DMS 273 (cell line): ENCODE data around the gene CHRM2.

Experiments
- DNase-seq: peaks from one replicate; lab custom pipeline; 2025; ENCODE audit not compliant: unreplicated experiment; lab: John Stamatoyannopoulos, UW

CHRM2 gene

DNA sequence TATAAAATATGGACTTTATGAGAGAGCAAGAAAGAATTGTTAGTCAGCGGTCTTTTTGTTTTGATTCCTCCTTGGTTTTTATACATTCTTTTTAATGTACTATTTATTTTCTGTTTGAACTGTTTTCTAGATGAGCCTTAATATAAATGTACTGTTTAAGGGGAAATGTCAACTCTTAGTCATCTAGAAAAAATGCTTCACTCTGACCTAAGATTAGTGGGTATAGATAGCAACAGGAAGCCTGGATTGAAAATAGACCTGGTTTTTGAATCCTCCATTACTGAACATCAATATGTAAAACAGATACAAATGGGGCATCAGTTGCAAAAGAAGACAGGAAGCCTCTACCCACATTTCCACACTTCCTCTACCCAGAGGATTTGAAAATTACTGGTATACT is 87.8 kb downstream of the CHRM2 start:
- no peak for DNase-seq

DNA sequence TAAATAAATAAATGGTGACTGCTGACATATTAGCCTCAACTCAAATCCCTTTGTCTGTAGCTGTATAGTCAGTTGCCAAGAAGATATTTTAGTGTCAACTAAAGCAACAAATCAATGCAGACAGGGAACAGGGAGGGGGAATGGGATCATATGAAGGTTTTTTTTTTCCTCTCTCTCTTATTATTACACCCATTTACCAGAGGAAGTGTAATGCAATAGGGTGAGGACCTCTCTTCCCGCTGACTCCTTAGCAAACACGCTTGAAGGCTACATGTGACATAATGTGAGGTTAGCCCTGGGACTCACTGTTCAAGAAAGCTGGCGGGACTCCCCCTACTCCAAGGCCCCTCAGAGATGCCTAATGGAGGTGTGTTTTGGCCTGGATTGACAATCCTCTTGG is 88.2 kb downstream of the CHRM2 start:
- DNase-seq = no peak

DNA sequence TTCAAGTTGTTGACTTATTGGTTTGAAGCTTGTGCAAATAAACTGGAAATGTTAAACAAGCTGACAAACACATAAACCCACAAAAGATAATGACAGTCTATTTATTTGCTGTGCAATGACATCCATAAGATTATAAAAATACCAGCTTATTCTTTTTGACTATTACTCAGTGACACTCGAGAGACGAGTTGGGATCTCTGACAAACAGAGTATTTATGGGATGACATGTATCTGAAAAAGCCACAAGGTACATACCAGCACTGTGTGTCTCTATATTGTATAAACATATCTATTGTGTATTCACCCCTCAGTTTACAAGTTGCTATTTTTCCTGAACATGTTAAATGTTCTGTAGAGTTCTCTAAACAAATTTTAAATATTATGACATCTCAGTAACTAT is 88.9 kb downstream of the CHRM2 start:
- DNase-seq = no peak

DNA sequence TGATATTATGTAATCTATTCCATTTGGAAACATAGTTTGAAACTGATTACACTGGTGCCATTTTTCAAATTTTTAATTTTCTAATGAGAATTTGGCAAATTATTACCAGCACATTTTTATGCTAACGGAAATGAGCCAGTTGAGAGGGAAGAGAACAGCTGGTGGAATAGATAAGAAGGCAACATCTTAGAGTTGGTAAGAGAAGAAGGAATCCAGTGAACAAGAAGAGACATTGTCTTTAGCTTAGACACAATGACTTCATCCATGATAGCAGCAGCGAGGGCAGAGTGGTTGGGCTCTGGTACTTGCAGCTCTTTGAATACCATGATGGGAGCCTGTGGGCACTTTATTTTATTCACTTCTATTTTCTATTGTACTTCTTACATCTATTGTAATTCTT is 89.6 kb downstream of the CHRM2 start:
- DNase-seq = no peak

DNA sequence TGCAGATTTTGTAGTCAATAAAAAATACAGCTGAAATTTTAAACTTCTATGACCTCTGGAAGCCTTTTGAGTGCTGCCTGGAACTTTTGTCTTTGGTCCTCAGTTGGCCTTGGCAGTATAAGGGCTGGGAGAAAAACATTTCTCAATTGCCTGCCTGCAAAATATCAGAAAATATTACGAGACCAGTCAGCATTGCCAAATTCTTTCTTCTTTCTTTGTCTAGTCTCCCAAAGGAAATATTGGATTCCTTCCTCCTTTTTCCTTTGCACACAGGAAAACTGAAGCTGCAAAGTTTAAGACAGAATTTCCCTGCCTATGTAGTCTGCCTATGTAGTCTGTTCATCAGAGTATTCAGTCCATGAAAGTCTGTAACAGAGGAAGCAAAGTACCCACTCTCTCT is 95.9 kb downstream of the CHRM2 start:
- no peak for DNase-seq

DNA sequence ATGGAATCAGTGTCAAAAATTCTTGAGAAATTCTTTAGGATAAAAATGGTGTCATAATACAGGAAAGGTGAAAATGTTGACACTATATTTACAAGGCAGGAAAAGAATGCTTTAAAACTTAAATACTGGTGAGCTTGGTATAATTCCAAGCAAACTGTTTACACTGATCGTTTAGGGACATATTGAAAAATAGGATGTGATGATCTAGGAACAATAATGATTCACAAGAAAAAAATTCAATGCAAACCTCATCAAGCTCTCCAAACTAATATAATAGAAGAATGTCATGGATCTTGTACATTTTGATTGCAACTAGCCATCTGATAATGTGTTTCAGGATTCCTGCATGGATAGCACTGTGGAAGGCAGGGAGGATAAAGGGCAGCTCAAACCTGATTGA is 98.4 kb downstream of the CHRM2 start:
- DNase-seq = no peak

DNA sequence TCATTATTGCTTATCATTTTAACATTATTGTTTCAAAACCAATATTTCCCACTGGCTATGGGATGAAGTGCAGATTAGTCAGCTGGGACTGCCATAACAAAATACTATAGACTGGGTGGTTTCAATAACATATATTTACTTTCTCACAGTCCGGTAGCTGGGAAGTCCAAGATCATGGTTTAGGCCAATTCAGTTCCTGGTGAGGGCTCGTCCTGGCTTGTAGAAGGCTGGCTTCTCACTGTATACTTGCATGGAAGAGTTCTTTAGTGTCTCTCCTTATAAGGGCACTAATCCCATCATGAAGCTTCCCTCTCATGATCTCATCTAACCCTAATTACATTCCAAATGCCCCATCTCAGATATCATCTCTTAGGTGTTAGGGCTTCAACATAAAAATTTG is 101.3 kb downstream of the CHRM2 start:
- DNase-seq = no peak

DNA sequence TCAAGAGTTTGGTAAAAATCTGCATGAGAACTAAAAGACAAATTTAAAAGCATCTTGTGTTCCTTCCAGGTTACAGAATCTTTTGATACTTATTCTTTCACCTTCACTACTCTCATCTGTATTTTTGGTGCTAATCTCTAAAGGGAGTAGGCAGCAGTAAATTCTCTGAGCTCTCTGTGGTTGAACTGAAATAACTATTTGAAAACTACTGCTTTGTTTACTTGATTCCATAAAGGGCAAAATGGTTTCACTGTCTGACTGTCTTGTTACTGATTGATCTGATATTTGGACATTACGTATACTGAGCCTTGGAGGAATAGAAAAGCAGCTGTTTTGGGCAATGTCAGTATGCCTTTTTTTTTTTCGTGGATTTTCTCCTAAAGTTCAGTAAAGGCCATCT is 103.3 kb downstream of the CHRM2 start:
- DNase-seq = no peak

DNA sequence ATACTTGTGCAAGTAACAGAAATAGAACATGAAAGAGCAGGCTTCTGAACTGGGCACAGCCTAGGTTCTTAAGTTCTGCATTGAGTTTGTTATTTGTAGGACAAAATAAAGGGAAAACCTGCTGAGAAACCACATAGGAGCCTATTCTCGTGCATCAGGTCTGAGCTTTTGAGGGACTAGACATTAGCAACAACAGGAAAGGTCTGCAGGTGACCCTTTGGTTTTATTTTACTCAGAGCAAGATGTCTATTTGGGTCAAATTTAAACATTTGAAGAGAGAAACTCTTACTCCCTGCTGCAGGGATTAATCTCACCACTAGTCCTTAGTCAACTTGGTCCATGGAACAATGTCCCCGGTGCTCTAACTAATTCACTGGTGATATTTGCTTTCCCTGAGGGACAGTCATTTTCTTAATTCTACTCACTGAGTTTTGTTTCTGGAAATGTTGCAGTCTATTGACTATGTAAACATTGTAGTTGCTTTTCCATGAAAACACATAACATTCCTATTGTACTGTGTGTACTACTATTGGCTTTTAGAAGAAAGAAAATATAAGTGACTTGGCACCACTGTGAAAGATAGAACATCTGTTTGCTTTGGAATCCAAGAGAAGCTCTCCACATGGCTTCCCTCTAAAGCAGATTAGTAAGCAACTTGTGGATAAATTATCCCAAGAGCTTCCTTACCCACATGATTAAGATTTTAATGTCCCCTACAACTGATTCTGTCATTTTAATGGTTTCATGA is 108.2 kb downstream of the CHRM2 start:
- no peak for DNase-seq

DNA sequence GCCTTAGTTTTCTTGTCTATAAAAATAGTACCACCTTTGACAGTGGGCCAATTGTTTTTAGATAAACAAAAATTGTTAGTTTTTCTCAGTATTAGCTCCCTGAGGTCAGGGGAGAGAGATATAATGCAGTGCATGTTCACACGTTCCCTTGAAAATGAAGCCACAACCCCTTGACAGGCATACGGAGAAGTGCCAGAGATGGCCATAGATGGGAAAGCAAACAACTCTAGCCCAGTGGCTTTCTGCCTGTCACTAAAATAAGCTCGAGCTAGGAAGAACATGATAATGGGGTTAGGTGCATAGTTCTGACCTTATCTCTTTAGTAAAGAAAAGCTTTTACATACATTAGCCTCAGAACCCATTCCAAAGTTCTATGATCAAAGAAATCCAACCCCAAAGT is 124.9 kb downstream of the CHRM2 start:
- no peak for DNase-seq

DNA sequence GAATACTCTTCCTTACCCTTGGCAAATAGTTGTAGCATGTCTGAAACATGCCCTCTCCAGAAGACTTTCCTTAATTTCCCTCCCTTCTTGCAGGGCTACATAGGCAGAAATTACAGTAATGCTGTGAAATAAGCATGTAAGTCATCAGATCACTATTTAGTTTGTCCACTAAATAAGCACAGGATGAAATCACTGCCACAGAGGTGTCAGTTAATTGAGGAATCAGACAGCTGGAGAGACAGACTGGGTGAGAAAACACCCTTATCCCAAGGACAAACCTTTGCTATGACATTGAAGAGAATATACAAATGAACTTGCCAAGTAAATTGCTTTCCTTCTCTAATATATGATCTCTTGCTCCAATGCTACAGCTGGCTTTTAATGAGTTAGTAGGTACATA is 129.3 kb downstream of the CHRM2 start:
- no peak for DNase-seq

DNA sequence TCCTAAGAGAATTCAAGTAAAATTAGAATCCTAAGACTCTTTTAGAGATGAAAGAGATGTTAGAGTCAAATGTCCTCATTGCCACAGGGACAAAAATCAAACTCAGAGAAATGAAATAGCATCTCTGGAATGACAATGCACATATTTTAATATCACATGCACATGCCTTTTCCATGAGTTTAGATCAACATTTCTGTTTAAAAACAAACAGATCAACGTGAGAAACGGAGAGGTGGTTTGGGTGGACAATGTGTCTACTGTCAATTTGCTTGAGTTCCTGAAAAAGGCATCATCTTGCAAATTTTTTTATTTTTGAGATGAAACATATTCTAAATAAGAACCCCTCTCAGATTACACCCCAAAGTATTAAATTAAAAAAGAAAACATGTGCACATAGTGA is 130.0 kb downstream of the CHRM2 start:
- no peak for DNase-seq

DNA sequence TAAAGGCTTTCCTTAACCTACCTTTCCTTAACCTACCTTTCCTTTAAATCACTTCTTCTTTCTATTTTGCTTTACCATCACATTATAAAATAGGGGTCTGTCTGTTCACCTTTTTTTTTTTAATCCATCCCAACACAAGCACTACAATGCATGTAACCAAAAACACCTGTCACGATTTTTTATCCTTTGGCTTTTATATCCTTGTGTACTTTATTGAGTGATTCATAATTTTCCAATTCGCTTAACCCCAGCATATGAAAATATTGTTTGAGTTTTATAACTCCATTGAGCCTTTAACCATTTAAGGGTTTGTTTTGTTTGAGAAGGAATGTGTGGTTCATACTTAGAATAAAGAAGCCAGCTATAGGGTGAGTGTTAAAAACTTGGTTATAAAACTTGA is 132.2 kb downstream of the CHRM2 start:
- no peak for DNase-seq

DNA sequence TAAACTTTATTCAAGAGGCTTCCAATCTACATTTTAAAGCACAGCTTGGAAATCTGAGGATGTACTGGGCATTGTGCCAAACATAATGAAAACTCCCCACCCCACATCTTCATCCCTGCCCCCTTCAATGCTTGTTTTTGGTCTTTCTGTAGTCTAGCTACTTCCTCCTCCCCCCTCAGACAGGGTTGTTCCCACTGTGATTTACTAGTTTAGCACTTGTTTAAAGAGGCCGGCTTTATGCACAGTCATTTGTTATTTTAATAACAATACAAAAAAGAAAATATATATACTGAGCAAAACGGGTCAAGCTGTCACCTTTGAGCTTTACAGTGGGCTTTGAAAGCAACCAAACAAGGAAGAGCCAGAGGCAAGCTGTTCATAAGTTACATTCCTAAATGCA is 132.6 kb downstream of the CHRM2 start:
- DNase-seq = no peak

DNA sequence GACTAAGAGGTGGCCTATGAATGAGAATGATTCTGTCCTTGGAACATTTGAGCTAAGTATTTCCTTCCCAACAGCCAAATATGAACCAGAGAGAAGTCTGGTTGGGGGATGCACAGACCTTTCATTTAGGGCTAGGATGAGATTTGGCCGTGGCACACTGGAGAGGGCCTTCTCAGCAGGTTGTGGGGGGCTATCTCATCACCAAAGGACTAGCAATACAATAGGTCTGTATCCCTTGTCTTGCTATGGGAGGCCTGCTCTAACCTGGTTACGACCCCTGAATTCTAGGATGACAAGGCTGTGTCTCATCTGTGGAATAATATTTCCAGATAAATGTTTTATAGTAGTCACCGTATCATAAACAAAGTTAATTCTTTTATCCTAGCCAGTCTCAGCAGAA is 133.0 kb downstream of the CHRM2 start:
- DNase-seq = no peak

DNA sequence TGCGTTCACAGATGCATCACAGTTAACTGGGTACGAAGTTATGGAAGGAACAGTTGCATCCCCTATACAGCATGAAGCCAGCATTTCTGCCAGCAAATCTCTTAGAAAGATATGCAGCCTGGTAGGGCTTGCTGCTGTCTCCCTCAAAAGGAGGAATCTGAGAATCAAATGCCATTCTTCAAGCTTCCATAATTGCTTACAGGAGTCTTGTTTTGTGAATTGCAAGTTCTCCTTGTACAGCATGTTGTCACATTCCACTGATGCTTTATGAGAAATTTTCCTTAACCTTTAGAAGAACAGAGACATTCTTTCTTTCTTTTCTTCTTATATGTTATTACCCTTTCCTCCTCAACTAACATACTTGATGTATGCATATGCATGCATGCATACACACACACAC is 134.6 kb downstream of the CHRM2 start:
- no peak for DNase-seq

DNA sequence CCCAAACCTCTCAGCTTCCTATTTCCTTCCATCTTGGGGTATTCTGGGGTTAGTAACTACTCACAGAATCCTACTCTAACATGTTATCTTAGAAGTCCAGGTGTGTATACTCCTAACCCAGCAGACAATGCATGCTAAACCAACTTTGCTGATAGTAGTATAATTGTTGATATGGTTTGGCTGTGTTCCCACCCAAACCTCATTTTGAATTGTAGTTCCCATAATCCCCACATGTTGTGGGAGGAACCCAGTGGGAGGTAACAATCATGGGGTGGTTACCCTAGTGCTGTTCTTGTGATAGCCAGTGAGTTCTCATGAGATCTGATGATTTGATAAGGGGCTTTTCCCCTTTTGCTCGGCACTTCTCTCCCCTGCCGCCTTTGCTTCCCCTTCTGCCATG is 135.1 kb downstream of the CHRM2 start:
- DNase-seq = no peak

DNA sequence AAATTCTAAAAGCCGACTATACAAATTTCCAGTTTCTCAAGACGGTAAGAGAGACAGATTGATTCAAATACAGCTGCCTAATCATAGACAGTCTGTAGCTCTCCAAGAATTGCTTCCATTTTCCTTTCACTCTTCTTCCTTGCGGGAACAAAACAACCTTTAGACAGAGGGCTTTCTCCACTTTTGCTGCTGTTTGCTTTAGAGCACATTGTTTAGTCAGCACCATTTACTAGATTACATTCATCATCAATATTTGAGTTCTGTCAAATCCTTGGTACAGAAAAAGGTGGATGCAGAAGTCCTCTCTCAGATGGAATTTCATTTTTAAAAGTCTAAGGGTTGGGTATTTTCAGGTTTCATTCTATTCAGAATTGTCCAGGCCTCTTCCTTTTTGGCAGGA is 137.4 kb downstream of the CHRM2 start:
- DNase-seq = no peak

DNA sequence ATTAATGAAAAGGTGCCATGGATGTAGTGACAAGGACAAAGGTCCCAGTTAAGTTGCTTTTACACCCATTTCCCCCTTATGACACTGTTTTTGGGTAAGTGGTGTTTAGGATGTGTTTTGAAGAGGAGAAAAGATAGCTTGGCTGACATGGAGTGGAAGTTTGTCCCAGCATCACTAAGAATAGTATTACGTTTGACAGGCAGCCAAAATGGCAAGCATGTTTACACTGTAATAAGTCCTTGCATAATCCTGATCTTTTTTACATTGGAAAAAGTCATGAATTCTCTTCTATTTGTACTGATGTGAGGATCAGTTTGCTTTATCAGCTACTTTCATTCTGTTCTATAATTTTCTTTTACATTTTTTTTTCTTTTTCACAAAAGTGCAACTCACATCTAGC is 137.8 kb downstream of the CHRM2 start:
- no peak for DNase-seq

DNA sequence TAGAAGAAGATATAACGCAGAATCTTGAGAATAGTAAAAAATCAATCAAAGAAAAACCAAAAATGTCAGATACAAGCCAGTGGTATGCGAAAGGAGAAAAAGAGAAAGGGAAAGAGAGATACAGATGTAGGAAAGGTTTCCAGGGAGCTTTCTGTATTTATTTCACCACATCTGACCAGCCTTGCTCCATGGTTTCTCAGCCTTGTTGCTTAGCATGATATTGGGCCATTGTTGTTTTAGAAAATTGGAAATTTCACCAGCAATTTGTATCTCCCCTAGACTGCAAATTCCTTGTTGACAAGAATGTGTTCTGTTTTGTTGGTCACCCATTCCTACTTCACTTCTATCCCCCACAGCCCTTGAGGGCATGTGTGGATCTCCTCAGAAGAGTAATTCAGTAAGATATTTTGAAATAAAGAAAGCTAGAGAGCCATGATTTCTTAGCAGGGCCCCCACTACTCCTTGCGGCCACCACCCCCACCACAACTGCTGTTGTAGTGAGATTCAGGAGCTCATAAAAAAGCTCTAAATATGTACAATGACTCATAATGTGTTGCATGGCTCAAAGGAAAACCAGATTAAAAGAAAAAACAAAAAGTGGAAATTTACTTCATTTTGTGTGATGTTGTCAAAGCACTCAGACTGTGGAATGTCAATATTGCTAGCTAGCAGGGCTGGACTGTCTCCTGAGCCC is 138.7 kb downstream of the CHRM2 start:
- no peak for DNase-seq

DNA sequence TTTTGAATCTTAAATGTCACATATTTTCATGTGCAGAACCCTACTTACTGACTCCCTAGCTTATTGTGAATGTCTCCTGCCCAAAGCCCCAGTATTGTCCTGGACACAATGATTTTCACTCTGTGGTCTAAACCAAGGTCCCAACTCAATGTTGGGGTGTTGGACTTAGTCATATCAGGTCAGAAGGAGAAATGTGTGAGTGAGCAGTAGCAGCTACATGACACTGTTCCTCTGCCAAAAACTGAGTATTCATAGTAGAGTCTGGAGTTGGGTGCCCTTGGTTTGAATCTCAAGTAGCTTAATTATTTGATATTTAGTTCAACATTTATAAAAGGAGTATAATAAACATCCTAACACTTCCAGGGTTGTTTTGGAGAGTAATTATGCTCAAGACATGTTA is 141.0 kb downstream of the CHRM2 start:
- no peak for DNase-seq

DNA sequence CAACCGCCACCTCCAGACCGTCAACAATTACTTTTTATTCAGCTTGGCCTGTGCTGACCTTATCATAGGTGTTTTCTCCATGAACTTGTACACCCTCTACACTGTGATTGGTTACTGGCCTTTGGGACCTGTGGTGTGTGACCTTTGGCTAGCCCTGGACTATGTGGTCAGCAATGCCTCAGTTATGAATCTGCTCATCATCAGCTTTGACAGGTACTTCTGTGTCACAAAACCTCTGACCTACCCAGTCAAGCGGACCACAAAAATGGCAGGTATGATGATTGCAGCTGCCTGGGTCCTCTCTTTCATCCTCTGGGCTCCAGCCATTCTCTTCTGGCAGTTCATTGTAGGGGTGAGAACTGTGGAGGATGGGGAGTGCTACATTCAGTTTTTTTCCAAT is 146.6 kb downstream of the CHRM2 start:
- no peak for DNase-seq

DNA sequence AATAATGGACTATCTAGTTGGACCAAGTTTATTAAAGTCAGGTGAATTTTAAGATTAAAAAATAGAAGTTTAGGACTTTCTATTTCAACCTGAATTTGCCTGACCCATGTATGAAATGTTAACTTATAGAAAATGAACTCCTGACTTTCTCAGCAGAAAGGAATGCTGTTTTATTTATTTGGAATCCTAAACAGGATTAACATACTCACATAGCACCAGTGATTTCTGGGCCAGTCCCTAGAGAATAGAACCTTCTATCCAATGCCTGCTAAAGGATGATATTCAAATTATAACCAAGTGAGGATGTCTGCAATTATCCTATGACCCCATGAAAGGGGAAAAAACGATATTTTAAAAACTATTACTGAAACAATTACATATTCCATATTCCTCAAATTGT is 148.8 kb downstream of the CHRM2 start:
- DNase-seq = no peak
